ENCODE data around the gene SMAD1. TPM values are rescaled to one million over a fixed set of nuclear protein-coding genes. Genes with fewer than 3 reads are reported as not detected.

The SMAD1 gene
- total RNA-seq, 2 donors from 2014 or later, result 40.4 to 47.3 TPM

- Histone ChIP-seq H3K9ac (ENCODE audit: low read depth in 2 of 2, low read length in 2 of 2) (no peak overlapping the region), H3K36me3 (no peaks in the 10 kb centered on the region), H3K4me1 (no peaks in the 10 kb centered on the region), H3K4me3 (no peak overlapping the region), H3K27me3 (no peaks in the 10 kb centered on the region), H3K9me3 (no peaks in the 10 kb centered on the region), H3K27ac (no peak overlapping the region)
- no peak for DNase-seq
- intact Hi-C loops (cut with DNase I), result no loop called here
- no peak for TF ChIP-seq CTCF (IDR thresholded peaks at IDR 0.05)
These were observed 29.0 kb upstream of the SMAD1 start for GRCh38 chr4:145452447-145453162.

GRCh38 chr4:145453163-145453520 lies 28.5 kb upstream of the SMAD1 start:
- Histone ChIP-seq H3K4me1 (no peaks in the 10 kb centered on the region), H3K9ac (ENCODE audit: low read depth in 2 of 2, low read length in 2 of 2) (no peak overlapping the region), H3K36me3 (no peaks in the 10 kb centered on the region), H3K9me3 (no peaks in the 10 kb centered on the region), H3K4me3 (no peak overlapping the region), H3K27me3 (no peaks in the 10 kb centered on the region), H3K27ac (no peak overlapping the region)
- no peak for DNase-seq
- no peak for TF ChIP-seq CTCF (IDR thresholded peaks at IDR 0.05)
- intact Hi-C loops (cut with DNase I), result no loop called here

GRCh38 chr4:145473203-145473602 lies 8.4 kb upstream of the SMAD1 start:
- no peaks in the 10 kb centered on the region for H3K4me1 ChIP-seq
- H3K27me3 ChIP-seq, result no peaks in the 10 kb centered on the region
- H3K36me3 ChIP-seq, result no peaks in the 10 kb centered on the region
- no peak for DNase-seq
- H3K27ac ChIP-seq, result no peak overlapping the region
- intact Hi-C loops (cut with DNase I), result no loop called here
- no peak overlapping the region for H3K9ac ChIP-seq (ENCODE audit: low read depth in 2 of 2, low read length in 2 of 2)
- H3K9me3 ChIP-seq, result no peaks in the 10 kb centered on the region
- no peak for TF ChIP-seq CTCF (IDR thresholded peaks at IDR 0.05)
- no peak overlapping the region for H3K4me3 ChIP-seq

- H3K4me1 ChIP-seq, result no peaks in the 10 kb centered on the region
- no peaks in the 10 kb centered on the region for H3K9me3 ChIP-seq
- no peak overlapping the region for H3K9ac ChIP-seq (ENCODE audit: low read depth in 2 of 2, low read length in 2 of 2)
- no peaks in the 10 kb centered on the region for H3K36me3 ChIP-seq
- no peak for TF ChIP-seq CTCF (IDR thresholded peaks at IDR 0.05)
- intact Hi-C loops (cut with DNase I), result loop anchor here (5.0 kb wide), 1 partner anchor 62 kb away; no protein-coding TSS in a partner anchor
- H3K4me3 ChIP-seq, result no peak overlapping the region
- H3K27me3 ChIP-seq, result no peaks in the 10 kb centered on the region
- DNase-seq, result no peak
- peak overlapping the region; percentile 92 for H3K27ac ChIP-seq
These were observed 1.4 kb upstream of the SMAD1 start for GRCh38 chr4:145480257-145480656.

GRCh38 chr4:145481942-145482208 lies 222 bp downstream of the SMAD1 start:
- intact Hi-C loops (cut with DNase I), result loop anchor here (5.0 kb wide), 1 partner anchor 60 kb away; no protein-coding TSS in a partner anchor
- Histone ChIP-seq H3K9me3 (no peaks in the 10 kb centered on the region), H3K9ac (ENCODE audit: low read depth in 2 of 2, low read length in 2 of 2) (peak overlapping the region; percentile 72 to 98), H3K4me1 (no peaks in the 10 kb centered on the region), H3K27ac (peak overlapping the region; percentile 92), H3K36me3 (no peaks in the 10 kb centered on the region), H3K27me3 (no peaks in the 10 kb centered on the region), H3K4me3 (peak overlapping the region; percentile 83)
- TF ChIP-seq CTCF (IDR thresholded peaks at IDR 0.05), result no peak
- DNase-seq, result no peak

Data from colonic mucosa (tissue), 4 donors.